HepG2 (cell line): ENCODE measurements around the gene RPL19. TPM values are rescaled to one million over a fixed set of nuclear protein-coding genes. Genes with fewer than 3 reads are reported as not detected.
A peak's percentile ranks its signal among the peaks of the same experiment; 100 is the strongest.

Experiments
- ATF7 ChIP-seq, 2 experiments: fragments of 450-650 bp in 1 of 2; sonication (generic) in 1 of 2; formaldehyde crosslinking in 1 of 2; IDR thresholded peaks; 2 replicates each; pipeline versions ENCODE4 v1.4.0 to v1.6.1; 2016 to 2020; ENCODE audit warnings: antibody characterized with exemption in 1 of 2, mild to moderate bottlenecking in 1 of 2, missing genetic modification reagents in 1 of 2
- FOSL1 ChIP-seq: sonication (generic); formaldehyde crosslinking; IDR thresholded peaks from 2 replicates; pipeline ENCODE4 v1.9.0; 2021; ENCODE audit warnings: missing genetic modification reagents, borderline replicate concordance
- MATR3 ChIP-seq: sonication (generic); formaldehyde crosslinking; IDR thresholded peaks from 2 replicates; pipeline ENCODE4 v1.4.0; 2020; ENCODE audit warnings: missing genetic modification reagents
- MBNL3 ChIP-seq: fragments of 250-450 bp; sonication (Bioruptor Pico); conservative IDR thresholded peaks from 2 replicates; pipeline ENCODE4 v1.8.0; 2022; ENCODE audit warnings: mild to moderate bottlenecking, inconsistent platforms
- MIER3 ChIP-seq: IDR thresholded peaks from 2 replicates; pipeline ENCODE4 v1.6.1; 2016; ENCODE audit warnings: missing compliant biosample characterization, borderline replicate concordance
- NR2F6 ChIP-seq, 2 experiments: IDR thresholded peaks; 2 replicates each; pipeline ENCODE4 v1.6.1; 2016; ENCODE audit warnings: antibody characterized with exemption in 1 of 2, mild to moderate bottlenecking in 1 of 2
- RELA ChIP-seq: sonication (generic); formaldehyde crosslinking; IDR thresholded peaks from 2 replicates; pipeline ENCODE4 v1.4.0; 2020; ENCODE audit warnings: missing genetic modification reagents
- SALL2 ChIP-seq: sonication (generic); formaldehyde crosslinking; IDR thresholded peaks from 2 replicates; pipeline ENCODE4 v1.8.1; 2023; ENCODE audit warnings: mild to moderate bottlenecking, missing genetic modification reagents, inconsistent platforms
- TEAD3 ChIP-seq: optimal IDR thresholded peaks from 2 replicates; pipeline ENCODE3; 2016; ENCODE audit warnings: borderline replicate concordance
- TOE1 ChIP-seq: sonication (generic); formaldehyde crosslinking; IDR thresholded peaks from 2 replicates; pipeline ENCODE4 v1.4.0; 2020; ENCODE audit warnings: mild to moderate bottlenecking, missing genetic modification reagents
- ZKSCAN5 ChIP-seq: sonication (generic); formaldehyde crosslinking; IDR thresholded peaks from 2 replicates; pipeline ENCODE4 v1.5.1; 2020; ENCODE audit warnings: mild to moderate bottlenecking, missing genetic modification reagents
- ZNF350 ChIP-seq: sonication (generic); formaldehyde crosslinking; IDR thresholded peaks from 2 replicates; pipeline ENCODE4 v1.4.0; 2020; ENCODE audit warnings: mild to moderate bottlenecking, low read depth, missing genetic modification reagents, borderline replicate concordance
- ZNF678 ChIP-seq: sonication (generic); formaldehyde crosslinking; IDR thresholded peaks from 2 replicates; pipeline ENCODE4 v1.4.0; 2020; ENCODE audit warnings: mild to moderate bottlenecking, missing genetic modification reagents
- ZSCAN9 ChIP-seq: IDR thresholded peaks from 2 replicates; pipeline ENCODE4 v1.6.1; 2016; ENCODE audit warnings: borderline replicate concordance
- polyA plus RNA-seq, 8 experiments: library from polyadenylated mRNA; depleted of rRNA in 3 of 8; stranded (reverse) in 7 of 8; unstranded in 1 of 8; fragments of >200 nt; fragmentation: Illumina TruSeq in 4 of 8; extraction: Trizol in 4 of 8; gene quantifications; 2 replicates each; pipeline versions ENCODE4 v1.2.1 to v1.2.3, GENCODE V29; 2011 to 2016; ENCODE audit warnings: low read depth in 4 of 8, missing spikeins in 1 of 8, mixed read lengths in 1 of 8; ENCODE audit not compliant: insufficient read depth in 1 of 8
- total RNA-seq, 5 experiments: library from RNA; depleted of rRNA; stranded (reverse); fragments of >200 nt; fragmentation: Illumina TruSeq; extraction: Trizol; gene quantifications; 2 replicates each; pipeline ENCODE4 v1.2.3, GENCODE V29; 2016; ENCODE audit warnings: low read depth in 1 of 5
- TF ChIP-seq, protein P1 (sequence below): sonication (generic); formaldehyde crosslinking; IDR thresholded peaks from 2 replicates; pipeline ENCODE4 v1.4.0; 2020; ENCODE audit warnings: missing genetic modification reagents
- TF ChIP-seq, protein P2 (sequence below): sonication (generic); formaldehyde crosslinking; IDR thresholded peaks from 2 replicates; pipeline ENCODE4 v1.4.0; 2020; ENCODE audit warnings: missing genetic modification reagents, borderline replicate concordance
- TF ChIP-seq, protein P3 (sequence below): sonication (generic); formaldehyde crosslinking; IDR thresholded peaks from 2 replicates; pipeline ENCODE4 v1.8.0; 2022; ENCODE audit warnings: missing genetic modification reagents, mild to moderate bottlenecking, moderate library complexity, borderline replicate concordance
- TF ChIP-seq, protein P4 (sequence below): sonication (generic); formaldehyde crosslinking; IDR thresholded peaks from 2 replicates; pipeline ENCODE4 v1.9.0; 2022; ENCODE audit warnings: low read depth, missing genetic modification reagents

The RPL19 gene
- total and polyA plus RNA-seq, 2 of the 13 experiments (the other 11 are each of a cell fraction or from before 2014, with no cell fraction given): 2,522 to 2,768 TPM

DNA sequence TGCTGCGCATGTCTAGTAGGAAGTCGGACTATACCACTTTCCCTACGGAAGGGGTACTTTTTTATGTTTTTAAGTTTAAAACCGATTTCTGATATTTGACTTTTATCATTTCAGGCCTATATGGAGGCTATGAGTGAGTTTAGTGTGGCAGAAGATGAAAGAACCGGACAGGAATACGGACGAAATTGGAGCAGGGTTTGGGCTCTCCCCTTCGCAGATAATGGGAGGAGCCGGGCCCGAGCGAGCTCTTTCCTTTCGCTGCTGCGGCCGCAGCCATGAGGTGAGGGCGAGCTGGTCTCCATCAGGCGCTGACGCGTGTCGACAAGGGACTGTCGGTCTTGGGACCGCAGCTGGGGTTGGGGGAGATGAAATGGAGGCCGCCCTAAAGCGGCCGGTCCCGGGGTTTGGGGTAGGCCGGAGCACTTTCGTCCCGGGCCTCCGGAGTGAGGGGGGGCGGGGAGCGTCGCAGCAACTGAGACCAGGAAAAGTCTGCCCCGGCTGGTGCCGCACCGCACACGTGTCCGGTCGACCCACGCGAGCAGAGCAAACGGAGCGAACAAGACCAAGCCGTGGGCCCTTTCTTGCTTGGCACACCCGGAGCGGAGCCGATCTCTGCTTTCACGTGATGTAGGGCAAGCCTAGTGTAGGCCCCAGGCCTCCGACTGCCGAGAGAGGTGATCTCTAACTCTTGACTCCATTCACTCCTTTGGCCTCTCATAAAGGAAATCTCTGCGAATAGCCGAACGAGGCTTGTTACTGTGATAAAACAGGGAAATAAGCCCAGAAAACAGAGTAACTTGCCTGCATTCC lies at the start of gene RPL19 (continued):
- TF ChIP-seq, protein P1, sequence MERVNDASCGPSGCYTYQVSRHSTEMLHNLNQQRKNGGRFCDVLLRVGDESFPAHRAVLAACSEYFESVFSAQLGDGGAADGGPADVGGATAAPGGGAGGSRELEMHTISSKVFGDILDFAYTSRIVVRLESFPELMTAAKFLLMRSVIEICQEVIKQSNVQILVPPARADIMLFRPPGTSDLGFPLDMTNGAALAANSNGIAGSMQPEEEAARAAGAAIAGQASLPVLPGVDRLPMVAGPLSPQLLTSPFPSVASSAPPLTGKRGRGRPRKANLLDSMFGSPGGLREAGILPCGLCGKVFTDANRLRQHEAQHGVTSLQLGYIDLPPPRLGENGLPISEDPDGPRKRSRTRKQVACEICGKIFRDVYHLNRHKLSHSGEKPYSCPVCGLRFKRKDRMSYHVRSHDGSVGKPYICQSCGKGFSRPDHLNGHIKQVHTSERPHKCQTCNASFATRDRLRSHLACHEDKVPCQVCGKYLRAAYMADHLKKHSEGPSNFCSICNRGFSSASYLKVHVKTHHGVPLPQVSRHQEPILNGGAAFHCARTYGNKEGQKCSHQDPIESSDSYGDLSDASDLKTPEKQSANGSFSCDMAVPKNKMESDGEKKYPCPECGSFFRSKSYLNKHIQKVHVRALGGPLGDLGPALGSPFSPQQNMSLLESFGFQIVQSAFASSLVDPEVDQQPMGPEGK: 0 out of 2 replicates have a peak, but pooled peaks have one; percentile 22
- no peak for TF ChIP-seq MBNL3 (CRISPR knock-in tag)
- TF ChIP-seq, protein P2, sequence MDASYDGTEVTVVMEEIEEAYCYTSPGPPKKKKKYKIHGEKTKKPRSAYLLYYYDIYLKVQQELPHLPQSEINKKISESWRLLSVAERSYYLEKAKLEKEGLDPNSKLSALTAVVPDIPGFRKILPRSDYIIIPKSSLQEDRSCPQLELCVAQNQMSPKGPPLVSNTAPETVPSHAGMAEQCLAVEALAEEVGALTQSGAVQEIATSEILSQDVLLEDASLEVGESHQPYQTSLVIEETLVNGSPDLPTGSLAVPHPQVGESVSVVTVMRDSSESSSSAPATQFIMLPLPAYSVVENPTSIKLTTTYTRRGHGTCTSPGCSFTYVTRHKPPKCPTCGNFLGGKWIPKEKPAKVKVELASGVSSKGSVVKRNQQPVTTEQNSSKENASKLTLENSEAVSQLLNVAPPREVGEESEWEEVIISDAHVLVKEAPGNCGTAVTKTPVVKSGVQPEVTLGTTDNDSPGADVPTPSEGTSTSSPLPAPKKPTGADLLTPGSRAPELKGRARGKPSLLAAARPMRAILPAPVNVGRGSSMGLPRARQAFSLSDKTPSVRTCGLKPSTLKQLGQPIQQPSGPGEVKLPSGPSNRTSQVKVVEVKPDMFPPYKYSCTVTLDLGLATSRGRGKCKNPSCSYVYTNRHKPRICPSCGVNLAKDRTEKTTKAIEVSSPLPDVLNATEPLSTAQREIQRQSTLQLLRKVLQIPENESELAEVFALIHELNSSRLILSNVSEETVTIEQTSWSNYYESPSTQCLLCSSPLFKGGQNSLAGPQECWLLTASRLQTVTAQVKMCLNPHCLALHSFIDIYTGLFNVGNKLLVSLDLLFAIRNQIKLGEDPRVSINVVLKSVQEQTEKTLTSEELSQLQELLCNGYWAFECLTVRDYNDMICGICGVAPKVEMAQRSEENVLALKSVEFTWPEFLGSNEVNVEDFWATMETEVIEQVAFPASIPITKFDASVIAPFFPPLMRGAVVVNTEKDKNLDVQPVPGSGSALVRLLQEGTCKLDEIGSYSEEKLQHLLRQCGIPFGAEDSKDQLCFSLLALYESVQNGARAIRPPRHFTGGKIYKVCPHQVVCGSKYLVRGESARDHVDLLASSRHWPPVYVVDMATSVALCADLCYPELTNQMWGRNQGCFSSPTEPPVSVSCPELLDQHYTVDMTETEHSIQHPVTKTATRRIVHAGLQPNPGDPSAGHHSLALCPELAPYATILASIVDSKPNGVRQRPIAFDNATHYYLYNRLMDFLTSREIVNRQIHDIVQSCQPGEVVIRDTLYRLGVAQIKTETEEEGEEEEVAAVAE (CRISPR knock-in tag): peak; percentile 71
- TF ChIP-seq ATF7 (IDR thresholded peaks at IDR 0.05): peak; percentile 92
- TF ChIP-seq ATF7 (CRISPR knock-in tag; IDR thresholded peaks at IDR 0.05): peak; percentile 24; the same call in 1 of the 2 replicates
- no peak for TF ChIP-seq MATR3 (CRISPR knock-in tag)
- TF ChIP-seq RELA: no peak
- TF ChIP-seq ZSCAN9: peak; percentile 54; the same call in 1 of the 2 replicates
- peak; percentile 29; the same call in 1 of the 2 replicates for TF ChIP-seq FOSL1 (CRISPR knock-in tag)
- no peak for TF ChIP-seq ZKSCAN5 (CRISPR knock-in tag)
- peak; percentile 88 for TF ChIP-seq SALL2
- peak; percentile 28 for TF ChIP-seq TEAD3 (CRISPR knock-in tag)
- TF ChIP-seq, protein P3, sequence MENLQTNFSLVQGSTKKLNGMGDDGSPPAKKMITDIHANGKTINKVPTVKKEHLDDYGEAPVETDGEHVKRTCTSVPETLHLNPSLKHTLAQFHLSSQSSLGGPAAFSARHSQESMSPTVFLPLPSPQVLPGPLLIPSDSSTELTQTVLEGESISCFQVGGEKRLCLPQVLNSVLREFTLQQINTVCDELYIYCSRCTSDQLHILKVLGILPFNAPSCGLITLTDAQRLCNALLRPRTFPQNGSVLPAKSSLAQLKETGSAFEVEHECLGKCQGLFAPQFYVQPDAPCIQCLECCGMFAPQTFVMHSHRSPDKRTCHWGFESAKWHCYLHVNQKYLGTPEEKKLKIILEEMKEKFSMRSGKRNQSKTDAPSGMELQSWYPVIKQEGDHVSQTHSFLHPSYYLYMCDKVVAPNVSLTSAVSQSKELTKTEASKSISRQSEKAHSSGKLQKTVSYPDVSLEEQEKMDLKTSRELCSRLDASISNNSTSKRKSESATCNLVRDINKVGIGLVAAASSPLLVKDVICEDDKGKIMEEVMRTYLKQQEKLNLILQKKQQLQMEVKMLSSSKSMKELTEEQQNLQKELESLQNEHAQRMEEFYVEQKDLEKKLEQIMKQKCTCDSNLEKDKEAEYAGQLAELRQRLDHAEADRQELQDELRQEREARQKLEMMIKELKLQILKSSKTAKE: no peak
- peak; percentile 90; the same call in 1 of the 2 replicates for TF ChIP-seq ZNF678
- peak; percentile 91 for TF ChIP-seq ZNF350
- peak; percentile 54; the same call in 1 of the 2 replicates for TF ChIP-seq MIER3
- TF ChIP-seq NR2F6 (IDR thresholded peaks at IDR 0.05): 0 out of 2 replicates have a peak, but pooled peaks have one; percentile 28
- TF ChIP-seq NR2F6 (CRISPR knock-in tag; IDR thresholded peaks at IDR 0.05): no peak
- peak; percentile 37; the same call in 1 of the 2 replicates for TF ChIP-seq TOE1 (CRISPR knock-in tag)
- TF ChIP-seq, protein P4, sequence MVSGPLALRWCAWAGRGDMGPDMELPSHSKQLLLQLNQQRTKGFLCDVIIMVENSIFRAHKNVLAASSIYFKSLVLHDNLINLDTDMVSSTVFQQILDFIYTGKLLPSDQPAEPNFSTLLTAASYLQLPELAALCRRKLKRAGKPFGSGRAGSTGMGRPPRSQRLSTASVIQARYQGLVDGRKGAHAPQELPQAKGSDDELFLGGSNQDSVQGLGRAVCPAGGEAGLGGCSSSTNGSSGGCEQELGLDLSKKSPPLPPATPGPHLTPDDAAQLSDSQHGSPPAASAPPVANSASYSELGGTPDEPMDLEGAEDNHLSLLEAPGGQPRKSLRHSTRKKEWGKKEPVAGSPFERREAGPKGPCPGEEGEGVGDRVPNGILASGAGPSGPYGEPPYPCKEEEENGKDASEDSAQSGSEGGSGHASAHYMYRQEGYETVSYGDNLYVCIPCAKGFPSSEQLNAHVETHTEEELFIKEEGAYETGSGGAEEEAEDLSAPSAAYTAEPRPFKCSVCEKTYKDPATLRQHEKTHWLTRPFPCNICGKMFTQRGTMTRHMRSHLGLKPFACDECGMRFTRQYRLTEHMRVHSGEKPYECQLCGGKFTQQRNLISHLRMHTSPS (CRISPR knock-in tag): 0 out of 2 replicates have a peak, but pooled peaks have one; percentile 27
